GM12878 (cell line): ENCODE measurements around the gene SNRNP35. TPM values are rescaled to one million over a fixed set of nuclear protein-coding genes. Genes with fewer than 3 reads are reported as not detected.

Experiments
- ATAC-seq: fragments of 200-7000 bp; cut with Tn5 transposase; 3 replicates; pipeline ENCODE4 v1.9.1; 2020; ENCODE audit warnings: mild to moderate bottlenecking, moderate library complexity
- BruUV-seq: library from RNA; stranded (reverse); fragments of 400-500 nt; replicated peaks from 2 replicates; lab custom pipeline; 2021; lab: Mats Ljungman, UMichigan
- CTCF ChIA-PET: fragments of 300-600 bp; sonication (Branson Sonifier 250); formaldehyde crosslinking; extraction: SDS; loops from one replicate; lab custom pipeline; 2021; ENCODE audit warnings: inconsistent platforms; lab: Yijun Ruan, JAX
- POLR2A ChIA-PET: fragments of 350-600 bp; formaldehyde crosslinking; extraction: SDS; loops from one replicate; lab custom pipeline; 2021; ENCODE audit warnings: inconsistent platforms; lab: Charles Lee
- RAD21 ChIA-PET: fragments of 300-600 bp; sonication (Branson Sonifier 250); formaldehyde crosslinking; loops from one replicate; lab custom pipeline; 2023; ENCODE audit warnings: antibody characterized with exemption; ENCODE audit not compliant: unreplicated experiment; lab: Charles Lee
- SMC1A ChIA-PET: fragments of 300-600 bp; sonication (Branson Sonifier 250); formaldehyde crosslinking; loops from one replicate; lab custom pipeline; 2023; ENCODE audit not compliant: unreplicated experiment, uncharacterized antibody; lab: Charles Lee
- DNase-seq: peaks from one replicate; pipeline ENCODE4 v3.0.0-alpha.2; 2011; ENCODE audit warnings: low read depth, low spot score
- FAIRE-seq: peaks from 3 replicates; lab custom pipeline; 2011; peaks lifted over from hg19 to GRCh38; lab: Jason Lieb, UNC
- H2AFZ ChIP-seq: 2 replicates; pipeline ENCODE4 v1.6.0; 2011; ENCODE audit warnings: low read depth, low read length, control low read depth; ENCODE audit not compliant: control insufficient read depth
- H3K27ac ChIP-seq: 2 replicates; pipeline ENCODE4 v1.5.1; 2011; ENCODE audit warnings: control low read depth; ENCODE audit not compliant: control insufficient read depth, insufficient read depth
- H3K27me3 ChIP-seq, 2 experiments: replicated peaks in 1 of 2; 2 replicates each; pipeline versions ENCODE4 v1.6.0 to v1.6.1; 2011; ENCODE audit warnings: low read length in 1 of 2; ENCODE audit not compliant: control insufficient read depth in 2 of 2, insufficient read depth in 2 of 2
- H3K36me3 ChIP-seq, 2 experiments: 2 replicates each; pipeline ENCODE4 v1.5.1; 2011; ENCODE audit warnings: low read length in 1 of 2; ENCODE audit not compliant: control insufficient read depth in 2 of 2, insufficient read depth in 2 of 2
- H3K4me1 ChIP-seq: 2 replicates; pipeline ENCODE4 v1.6.1; 2011; ENCODE audit warnings: mild to moderate bottlenecking, low read length, moderate library complexity, mixed read lengths; ENCODE audit not compliant: control insufficient read depth, insufficient read depth
- H3K4me2 ChIP-seq: 2 replicates; pipeline ENCODE4 v1.6.0; 2011; ENCODE audit warnings: control low read depth; ENCODE audit not compliant: control insufficient read depth, insufficient read depth
- H3K4me3 ChIP-seq: fragments of 200-600 bp; sonication (generic); 2 replicates; pipeline ENCODE4 v1.5.1; 2016
- H3K79me2 ChIP-seq: 2 replicates; pipeline ENCODE4 v1.6.0; 2011; ENCODE audit warnings: low read length; ENCODE audit not compliant: control insufficient read depth, insufficient read depth
- H3K9ac ChIP-seq: 2 replicates; pipeline ENCODE4 v1.8.0; 2011; ENCODE audit warnings: low read length, control low read depth, mixed read lengths; ENCODE audit not compliant: control insufficient read depth, insufficient read depth
- H3K9me3 ChIP-seq: replicated peaks from 3 replicates; pipeline ENCODE4 v1.5.1; 2011; ENCODE audit warnings: mild to moderate bottlenecking, low read length; ENCODE audit not compliant: control insufficient read depth, insufficient read depth
- H4K20me1 ChIP-seq: 2 replicates; pipeline ENCODE4 v1.6.0; 2011; ENCODE audit not compliant: control insufficient read depth, insufficient read depth
- CREB1 ChIP-seq: IDR thresholded peaks from 2 replicates; pipeline ENCODE4 v1.6.1; 2012; ENCODE audit warnings: low read depth, mild to moderate bottlenecking, inconsistent platforms
- EZH2 ChIP-seq: IDR thresholded peaks from 2 replicates; pipeline ENCODE4 v1.6.1; 2012; ENCODE audit warnings: low read depth, mild to moderate bottlenecking, control low read depth, inconsistent platforms, low read length, borderline replicate concordance; ENCODE audit not compliant: control insufficient read depth
- JUND ChIP-seq: IDR thresholded peaks from 2 replicates; pipeline ENCODE4 v1.6.1; 2012; ENCODE audit warnings: low read depth, mild to moderate bottlenecking, low read length, improper control_type of control experiment, moderate library complexity
- MTA3 ChIP-seq: IDR thresholded peaks from 2 replicates; pipeline ENCODE4 v1.6.1; 2012; ENCODE audit warnings: low read length, inconsistent platforms, borderline replicate concordance
- NFIC ChIP-seq: IDR thresholded peaks from 2 replicates; pipeline ENCODE4 v1.6.1; 2012; ENCODE audit warnings: low read depth, mild to moderate bottlenecking, inconsistent platforms, low read length, moderate library complexity
- NR2C1 ChIP-seq: fragments of 450-650 bp; IDR thresholded peaks from 2 replicates; pipeline ENCODE4 v1.6.1; 2017; ENCODE audit warnings: antibody characterized with exemption, mild to moderate bottlenecking, moderate library complexity
- PAX8 ChIP-seq: fragments of 450-650 bp; IDR thresholded peaks from 2 replicates; pipeline ENCODE4 v1.6.1; 2017; ENCODE audit warnings: mild to moderate bottlenecking, moderate library complexity
- RAD51 ChIP-seq: fragments of 450-650 bp; IDR thresholded peaks from 2 replicates; pipeline ENCODE4 v1.6.1; 2016; ENCODE audit warnings: moderate library complexity, mild to moderate bottlenecking, inconsistent platforms
- RELA ChIP-seq: fragments of 450-650 bp; IDR thresholded peaks from 2 replicates; pipeline ENCODE4 v1.8.0; 2014; ENCODE audit warnings: borderline replicate concordance; ENCODE audit not compliant: partially characterized antibody
- SPI1 ChIP-seq: IDR thresholded peaks from 2 replicates; pipeline ENCODE4 v1.6.1; 2011; ENCODE audit warnings: low read depth, mild to moderate bottlenecking, low read length, moderate library complexity, borderline replicate concordance; ENCODE audit not compliant: insufficient read depth
- SRF ChIP-seq, 2 experiments: IDR thresholded peaks; 2 replicates each; pipeline ENCODE4 v1.6.1; 2011; ENCODE audit warnings: low read depth in 2 of 2, low read length in 2 of 2, mild to moderate bottlenecking in 1 of 2, moderate library complexity in 1 of 2
- STAT1 ChIP-seq: fragments of 450-650 bp; conservative IDR thresholded peaks from 2 replicates; pipeline ENCODE4 v1.6.1; 2014; ENCODE audit warnings: antibody characterized with exemption, mild to moderate bottlenecking
- WRNIP1 ChIP-seq: IDR thresholded peaks from 2 replicates; pipeline ENCODE4 v1.6.1; 2011; ENCODE audit warnings: low read depth, low read length, improper control_type of control experiment, borderline replicate concordance
- WGBS: methylation state at CpG from one replicate; pipeline ENCODE4 v1.1.6; 2016; ENCODE audit warnings: low lambda C conversion rate; ENCODE audit not compliant: insufficient replicate concordance, insufficient coverage; ENCODE audit errors: missing lambda C conversion rate; 5-methylcytosine and 5-hydroxymethylcytosine counted together
- in situ Hi-C: fragments of 300-500 bp; cut with MboI; formaldehyde crosslinking; loops from 9 replicates; pipeline ENCODE4 v1.14.3; 2018; ENCODE audit warnings: mixed read lengths
- intact Hi-C: fragments of 100-400 bp; cut with micrococcal nuclease; formaldehyde crosslinking; loops from one replicate; pipeline ENCODE4 v1.14.2; 2022; ENCODE audit not compliant: unreplicated experiment
- polyA plus RNA-seq, 11 experiments: library from polyadenylated mRNA; depleted of rRNA in 4 of 11; unstranded in 6 of 11; stranded (reverse) in 5 of 11; fragments of >200 nt; fragmentation: Nextera tagmentation in 4 of 11; fragmentation: Illumina TruSeq in 1 of 11; extraction: Ambion mirVana in 4 of 11; extraction: Trizol in 1 of 11; gene quantifications; 1 replicate in 1 of 11; 2 replicates in 10 of 11; pipeline versions ENCODE4 v1.2.1 to v1.2.3, GENCODE V29; 2011 to 2016; ENCODE audit warnings: inconsistent platforms in 2 of 11, missing spikeins in 2 of 11, low read depth in 1 of 11
- total RNA-seq, 4 experiments: library from RNA; depleted of rRNA in 3 of 4; stranded (reverse); fragments of >200 nt in 3 of 4; fragmentation: Illumina TruSeq in 1 of 4; extraction: Trizol in 1 of 4; gene quantifications; 2 replicates each; pipeline versions ENCODE4 v1.2.1 to v1.2.3, GENCODE V29; 2013 to 2021
- TF ChIP-seq, protein P1 (sequence below): fragments of 450-650 bp; IDR thresholded peaks from 2 replicates; pipeline ENCODE4 v1.6.1; 2016; ENCODE audit warnings: mild to moderate bottlenecking

SNRNP35 gene
- total and polyA plus RNA-seq, 10 of the 15 experiments (the other 5 are each of a cell fraction or from before 2014, with no cell fraction given): 21.6 to 49.6 (median 29.0) TPM

GRCh38 chr12:123494124-123494851 is 36.3 kb downstream of the SNRNP35 start:
- H3K27me3 ChIP-seq: no peaks in the 10 kb centered on the region
- no peaks in the 10 kb centered on the region for H3K79me2 ChIP-seq
- H3K4me1 ChIP-seq: no peaks in the 10 kb centered on the region
- POLR2A ChIA-PET: interaction anchor here (0.6 kb wide), 1 partner anchor 86 kb away, joined by 4 read pairs; no protein-coding TSS in a partner anchor
- BruUV-seq: no TSS peak
- no peak overlapping the region for H3K9ac ChIP-seq
- CTCF ChIA-PET: no interaction called here
- H3K9me3 ChIP-seq: no peaks in the 10 kb centered on the region
- H3K27ac ChIP-seq: no peak overlapping the region
- no peak for ATAC-seq
- no peak overlapping the region for H3K4me3 ChIP-seq
- H3K36me3 ChIP-seq: no peaks in the 10 kb centered on the region
- H2AFZ ChIP-seq: no peak overlapping the region
- RAD21 ChIA-PET: no interaction called here
- TF ChIP-seq SPI1 (no peak), PAX8 (no peak), EZH2 (no peak), CREB1 (no peak), WRNIP1 (no peak), MTA3 (no peak), RAD51 (no peak), RELA (no peak), NR2C1 (no peak), JUND (no peak), SRF (IDR thresholded peaks at IDR 0.05; ENCODE audit: low read depth in 2 of 2, low read length in 2 of 2) (no peak), STAT1 (no peak), NFIC (no peak)
- TF ChIP-seq, protein P1, sequence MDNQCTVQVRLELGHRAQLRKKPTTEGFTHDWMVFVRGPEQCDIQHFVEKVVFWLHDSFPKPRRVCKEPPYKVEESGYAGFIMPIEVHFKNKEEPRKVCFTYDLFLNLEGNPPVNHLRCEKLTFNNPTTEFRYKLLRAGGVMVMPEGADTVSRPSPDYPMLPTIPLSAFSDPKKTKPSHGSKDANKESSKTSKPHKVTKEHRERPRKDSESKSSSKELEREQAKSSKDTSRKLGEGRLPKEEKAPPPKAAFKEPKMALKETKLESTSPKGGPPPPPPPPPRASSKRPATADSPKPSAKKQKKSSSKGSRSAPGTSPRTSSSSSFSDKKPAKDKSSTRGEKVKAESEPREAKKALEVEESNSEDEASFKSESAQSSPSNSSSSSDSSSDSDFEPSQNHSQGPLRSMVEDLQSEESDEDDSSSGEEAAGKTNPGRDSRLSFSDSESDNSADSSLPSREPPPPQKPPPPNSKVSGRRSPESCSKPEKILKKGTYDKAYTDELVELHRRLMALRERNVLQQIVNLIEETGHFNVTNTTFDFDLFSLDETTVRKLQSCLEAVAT: no peak
- no peak for DNase-seq
- intact Hi-C loops: no loop called here
- H3K4me2 ChIP-seq: no peak overlapping the region
- no peaks in the 10 kb centered on the region for H4K20me1 ChIP-seq
- WGBS: 78% methylated on average over 18 of the region's 18 CpGs
- FAIRE-seq: no peak
- in situ Hi-C loops: no loop called here
- SMC1A ChIA-PET: interaction anchor here (0.9 to 1.5 kb wide), 2 partner anchors 9 to 12 kb away, joined by 3 to 4 read pairs; no protein-coding TSS in a partner anchor
